ENCODE measurements around the gene DBF4B.

Gene DBF4B

GRCh38 chr17:44777394-44778348 is 69.2 kb downstream of the DBF4B start:
- no peak for TF ChIP-seq FOXA1 (IDR thresholded peaks at IDR 0.05)
- no peak for TF ChIP-seq FOXK2 (IDR thresholded peaks at IDR 0.05)
- no peak for TF ChIP-seq BHLHE40 (IDR thresholded peaks at IDR 0.05; ENCODE audit: borderline replicate concordance)
- TF ChIP-seq HDGF (IDR thresholded peaks at IDR 0.05; ENCODE audit: borderline replicate concordance): no peak
- no peak for TF ChIP-seq ELF4 (IDR thresholded peaks at IDR 0.05)
- TF ChIP-seq L3MBTL2 (conservative IDR thresholded peaks at IDR 0.05): no peak
- TF ChIP-seq LEF1 (IDR thresholded peaks at IDR 0.05; ENCODE audit: borderline replicate concordance): no peak
- no peak for TF ChIP-seq CTBP1 (IDR thresholded peaks at IDR 0.05; ENCODE audit: borderline replicate concordance)
- TF ChIP-seq FOXM1 (IDR thresholded peaks at IDR 0.05; ENCODE audit: borderline replicate concordance): no peak
- TF ChIP-seq PKNOX1 (IDR thresholded peaks at IDR 0.05): no peak
- no peak for TF ChIP-seq SP1 (IDR thresholded peaks at IDR 0.05)
- no peak for TF ChIP-seq SUZ12 (IDR thresholded peaks at IDR 0.05)
- no peak for TF ChIP-seq NFRKB (IDR thresholded peaks at IDR 0.05)
- no peak for TF ChIP-seq ZNF384 (IDR thresholded peaks at IDR 0.05)
- TF ChIP-seq TARDBP (IDR thresholded peaks at IDR 0.05): no peak
- no peak for TF ChIP-seq ARNT (IDR thresholded peaks at IDR 0.05)
- ChIA-PET CTCF (interaction anchor here (0.6 to 2.3 kb wide), 8 partner anchors 10 to 358 kb away, joined by 3 to 11 read pairs (median 3); partner anchors contain the start of gene ACBD4), POLR2A (interaction anchor here (0.6 to 2.6 kb wide), 3 partner anchors 43 to 89 kb away, joined by 3 to 8 read pairs (median 3); no protein-coding TSS in a partner anchor)
- no peak for DNase-seq (ENCODE audit: extremely low spot score)

DNA sequence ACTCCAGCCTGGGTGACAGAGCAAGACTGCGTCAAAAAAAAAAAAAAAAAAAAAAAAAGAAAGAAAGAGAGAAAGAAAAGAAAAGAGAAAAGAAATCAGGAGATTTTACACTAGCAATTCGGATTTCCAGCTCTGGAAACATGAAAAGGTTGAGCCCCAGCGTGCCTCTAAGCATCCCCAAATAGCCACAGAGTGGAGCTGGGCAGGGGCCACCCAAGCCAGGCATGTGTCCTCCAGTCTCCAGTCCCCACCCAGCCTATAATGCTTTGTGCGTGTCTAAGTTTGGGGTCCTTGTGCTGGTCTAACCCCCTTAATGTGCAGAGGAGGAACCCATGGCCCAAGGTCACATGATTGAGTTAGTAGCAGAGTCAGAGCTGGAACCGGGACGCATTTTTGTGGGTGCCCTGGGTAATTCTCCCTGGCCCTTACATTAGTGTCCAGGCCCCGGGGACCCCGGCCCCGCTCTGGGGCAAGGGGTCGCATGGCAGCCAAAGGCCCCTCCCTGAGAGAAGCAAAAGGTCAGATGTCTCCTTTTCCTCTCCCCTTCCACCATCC is 70.3 kb downstream of the DBF4B start:
- DNase-seq (ENCODE audit: extremely low spot score): no peak
- POLR2A ChIA-PET: interaction anchor here (1.0 to 2.6 kb wide), 2 partner anchors 20 to 88 kb away, joined by 3 to 8 read pairs; no protein-coding TSS in a partner anchor
- CTCF ChIA-PET: interaction anchor here (0.7 to 3.4 kb wide), 12 partner anchors 19 to 242 kb away, joined by 3 to 37 read pairs (median 5); no protein-coding TSS in a partner anchor
- TF ChIP-seq FOXK2 (IDR thresholded peaks at IDR 0.05) (no peak), FOXM1 (IDR thresholded peaks at IDR 0.05; ENCODE audit: borderline replicate concordance) (no peak), NFRKB (IDR thresholded peaks at IDR 0.05) (no peak), SUZ12 (IDR thresholded peaks at IDR 0.05) (no peak), ZNF384 (IDR thresholded peaks at IDR 0.05) (no peak), CTBP1 (IDR thresholded peaks at IDR 0.05; ENCODE audit: borderline replicate concordance) (no peak), HDGF (IDR thresholded peaks at IDR 0.05; ENCODE audit: borderline replicate concordance) (no peak), LEF1 (IDR thresholded peaks at IDR 0.05; ENCODE audit: borderline replicate concordance) (no peak), PKNOX1 (IDR thresholded peaks at IDR 0.05) (no peak), SP1 (IDR thresholded peaks at IDR 0.05) (no peak), BHLHE40 (IDR thresholded peaks at IDR 0.05; ENCODE audit: borderline replicate concordance) (no peak), TARDBP (IDR thresholded peaks at IDR 0.05) (no peak), ARNT (IDR thresholded peaks at IDR 0.05) (no peak), ELF4 (IDR thresholded peaks at IDR 0.05) (no peak), L3MBTL2 (conservative IDR thresholded peaks at IDR 0.05) (no peak), FOXA1 (IDR thresholded peaks at IDR 0.05) (no peak)

DNA sequence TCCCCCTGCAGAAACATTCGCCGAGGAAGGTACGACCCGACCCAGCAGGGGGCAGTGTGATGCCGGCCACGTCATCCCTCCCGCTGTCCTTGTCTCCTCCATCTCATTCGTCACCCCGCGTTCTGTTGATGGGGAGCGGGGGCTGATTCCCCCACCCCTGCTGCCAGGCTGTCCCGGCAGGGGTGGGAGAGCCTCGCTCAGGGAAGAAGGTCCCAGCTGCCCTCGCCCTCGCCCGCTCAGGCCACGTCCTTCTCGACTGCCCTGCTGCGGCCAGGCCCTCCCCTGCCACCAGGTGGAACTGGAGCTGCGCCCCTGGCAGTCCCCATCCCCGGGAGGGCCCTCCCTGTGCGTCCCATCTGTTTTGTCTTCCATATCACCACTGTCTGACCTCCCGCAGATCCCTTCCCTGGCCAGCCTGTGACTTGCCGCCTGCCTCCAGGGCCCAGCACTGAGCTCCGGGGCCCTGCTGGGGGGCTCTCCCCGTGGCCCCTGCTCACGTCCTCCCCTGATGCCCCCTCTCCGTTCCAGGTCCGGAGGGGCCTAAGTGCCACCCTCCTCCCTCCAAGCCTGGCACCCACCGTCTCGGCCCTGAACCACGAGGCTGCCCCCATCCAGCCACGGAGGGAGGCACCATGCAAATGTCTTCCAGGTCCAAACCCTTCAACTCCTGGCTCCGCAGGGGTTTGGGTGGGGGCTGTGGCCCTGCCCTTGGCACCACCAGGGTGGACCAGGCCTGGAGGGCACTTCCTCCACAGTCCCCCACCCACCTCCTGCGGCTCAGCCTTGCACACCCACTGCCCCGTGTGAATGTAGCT is 71.0 kb downstream of the DBF4B start:
- ChIA-PET CTCF (interaction anchor here (0.6 to 3.4 kb wide), 15 partner anchors 10 to 123 kb away, joined by 3 to 37 read pairs (median 5); no protein-coding TSS in a partner anchor), POLR2A (interaction anchor here (1.0 kb wide), 1 partner anchor 19 kb away, joined by 3 read pairs; no protein-coding TSS in a partner anchor)
- DNase-seq (ENCODE audit: extremely low spot score): peak; percentile 78
- TF ChIP-seq FOXM1 (IDR thresholded peaks at IDR 0.05; ENCODE audit: borderline replicate concordance) (no peak), TARDBP (IDR thresholded peaks at IDR 0.05) (no peak), LEF1 (IDR thresholded peaks at IDR 0.05; ENCODE audit: borderline replicate concordance) (no peak; the same call in 1 of the 2 replicates), SP1 (IDR thresholded peaks at IDR 0.05) (no peak), ZNF384 (IDR thresholded peaks at IDR 0.05) (no peak), FOXA1 (IDR thresholded peaks at IDR 0.05) (no peak), CTBP1 (IDR thresholded peaks at IDR 0.05; ENCODE audit: borderline replicate concordance) (no peak), HDGF (IDR thresholded peaks at IDR 0.05; ENCODE audit: borderline replicate concordance) (no peak), L3MBTL2 (conservative IDR thresholded peaks at IDR 0.05) (no peak), BHLHE40 (IDR thresholded peaks at IDR 0.05; ENCODE audit: borderline replicate concordance) (no peak), SUZ12 (IDR thresholded peaks at IDR 0.05) (no peak), PKNOX1 (IDR thresholded peaks at IDR 0.05) (no peak), FOXK2 (IDR thresholded peaks at IDR 0.05) (no peak), NFRKB (IDR thresholded peaks at IDR 0.05) (no peak), ARNT (IDR thresholded peaks at IDR 0.05) (no peak), ELF4 (IDR thresholded peaks at IDR 0.05) (no peak)

DNA sequence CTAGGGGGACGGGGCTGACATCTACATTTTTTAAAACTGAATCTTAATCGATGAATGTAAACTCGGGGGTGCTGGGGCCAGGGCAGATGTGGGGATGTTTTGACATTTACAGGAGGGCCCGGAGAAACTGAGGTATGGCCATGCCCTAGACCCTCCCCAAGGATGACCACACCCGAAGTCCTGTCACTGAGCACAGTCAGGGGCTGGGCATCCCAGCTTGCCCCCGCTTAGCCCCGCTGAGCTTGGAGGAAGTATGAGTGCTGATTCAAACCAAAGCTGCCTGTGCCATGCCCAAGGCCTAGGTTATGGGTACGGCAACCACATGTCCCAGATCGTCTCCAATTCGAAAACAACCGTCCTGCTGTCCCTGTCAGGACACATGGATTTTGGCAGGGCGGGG is 71.7 kb downstream of the DBF4B start:
- TF ChIP-seq HDGF (IDR thresholded peaks at IDR 0.05; ENCODE audit: borderline replicate concordance): no peak
- TF ChIP-seq TARDBP (IDR thresholded peaks at IDR 0.05): no peak
- TF ChIP-seq SUZ12 (IDR thresholded peaks at IDR 0.05): no peak
- no peak for TF ChIP-seq BHLHE40 (IDR thresholded peaks at IDR 0.05; ENCODE audit: borderline replicate concordance)
- no peak for TF ChIP-seq LEF1 (IDR thresholded peaks at IDR 0.05; ENCODE audit: borderline replicate concordance)
- no peak for TF ChIP-seq ELF4 (IDR thresholded peaks at IDR 0.05)
- no peak for TF ChIP-seq PKNOX1 (IDR thresholded peaks at IDR 0.05)
- no peak for TF ChIP-seq ZNF384 (IDR thresholded peaks at IDR 0.05)
- no peak for TF ChIP-seq NFRKB (IDR thresholded peaks at IDR 0.05)
- TF ChIP-seq FOXM1 (IDR thresholded peaks at IDR 0.05; ENCODE audit: borderline replicate concordance): no peak
- no peak for TF ChIP-seq CTBP1 (IDR thresholded peaks at IDR 0.05; ENCODE audit: borderline replicate concordance)
- TF ChIP-seq SP1 (IDR thresholded peaks at IDR 0.05): no peak
- no peak for TF ChIP-seq ARNT (IDR thresholded peaks at IDR 0.05)
- ChIA-PET POLR2A (no interaction called here), CTCF (interaction anchor here (0.8 to 3.4 kb wide), 10 partner anchors 20 to 122 kb away, joined by 3 to 37 read pairs (median 6); no protein-coding TSS in a partner anchor)
- DNase-seq (ENCODE audit: extremely low spot score): no peak

Measured in HEK293T (cell line).